HG03575 (cell line): ENCODE data around the gene PCYT1A.
"Not testable (repeated sequence)": the region's sequence is repeated elsewhere in the genome, so short reads cannot be mapped to it uniquely, and the experiment has no call there.

Experiments
- ATAC-seq: cut with Tn5 transposase; IDR thresholded peaks from one replicate; pipeline ENCODE4 v1.9.1; 2021; ENCODE audit not compliant: unreplicated experiment, insufficient number of reproducible peaks, low FRiP score; ENCODE audit errors: extremely low read depth

Gene PCYT1A

DNA sequence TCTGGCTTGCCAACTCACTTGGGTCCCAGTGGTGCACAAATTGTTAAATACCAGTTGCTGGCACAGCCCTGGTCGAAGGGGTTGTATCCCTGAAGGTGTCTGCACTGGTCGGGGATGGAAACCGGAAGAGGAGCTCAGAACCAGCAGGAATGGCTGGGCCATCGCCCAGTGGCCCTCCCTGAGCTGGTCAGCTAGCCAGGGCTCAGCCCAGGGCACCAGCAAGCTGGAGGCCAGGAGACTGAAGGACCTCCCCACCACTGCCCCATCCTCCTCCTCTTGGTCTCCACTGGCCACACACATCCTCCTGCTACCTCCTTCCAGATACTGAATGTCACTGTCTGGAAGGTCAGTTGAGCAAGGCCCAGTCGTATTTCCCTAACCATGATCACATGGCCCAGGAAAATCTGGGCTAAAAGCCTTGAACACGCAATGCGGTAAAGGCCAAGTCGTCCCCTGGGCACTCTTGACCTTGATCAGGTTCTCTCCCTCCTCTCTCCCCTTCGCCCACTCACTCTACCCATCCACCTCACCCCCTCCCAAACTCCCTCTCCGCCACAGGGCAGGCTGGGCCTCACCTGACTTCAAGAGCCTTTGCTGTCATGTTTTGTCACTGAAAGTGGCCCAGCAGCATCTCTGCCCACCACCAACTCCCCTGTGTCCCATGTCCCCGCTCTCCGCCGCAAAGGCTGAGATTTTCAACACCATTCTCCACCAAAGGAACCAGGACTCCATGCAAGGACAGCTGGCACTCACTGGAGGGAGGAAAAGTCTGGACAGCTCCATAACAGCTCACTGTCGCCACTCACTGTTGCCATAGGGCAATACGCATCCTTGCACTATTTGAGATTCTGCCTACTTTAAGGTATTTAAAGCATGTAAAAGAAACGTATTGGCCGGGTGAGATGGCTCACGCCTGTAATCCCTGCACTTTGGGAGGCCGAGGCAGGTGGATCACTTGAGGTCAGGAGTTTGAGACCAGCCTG is 88.5 kb downstream of the PCYT1A start:
- no peak for ATAC-seq

DNA sequence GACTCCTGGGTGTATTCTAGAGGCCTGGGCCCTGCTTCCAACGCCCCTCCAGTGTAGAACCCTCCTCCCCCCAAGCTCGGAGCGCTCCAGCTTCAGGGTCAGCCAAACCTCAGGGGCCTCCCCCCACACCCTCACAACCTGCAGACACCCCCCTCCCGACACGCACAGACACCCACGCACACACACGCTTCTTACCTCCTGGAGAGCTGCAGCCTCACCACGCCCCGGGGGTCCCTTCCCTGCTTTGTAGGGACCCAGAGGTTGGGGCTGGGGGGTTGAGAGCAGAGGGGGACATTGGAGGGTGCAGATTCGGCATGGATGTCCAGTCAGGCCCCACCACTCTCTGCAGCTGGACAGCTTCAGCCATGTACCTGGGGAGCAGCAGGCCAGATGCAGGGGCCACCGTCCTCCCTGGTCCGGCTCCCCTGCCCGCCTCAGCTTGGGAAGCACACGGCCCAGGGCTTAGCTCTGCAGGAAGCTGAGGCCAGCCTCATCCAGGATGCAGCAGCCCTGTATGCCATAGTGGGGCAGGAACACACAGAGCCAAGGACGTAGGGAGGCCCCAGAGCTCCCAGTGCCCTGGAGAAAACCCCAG is 89.3 kb downstream of the PCYT1A start:
- ATAC-seq = no peak

DNA sequence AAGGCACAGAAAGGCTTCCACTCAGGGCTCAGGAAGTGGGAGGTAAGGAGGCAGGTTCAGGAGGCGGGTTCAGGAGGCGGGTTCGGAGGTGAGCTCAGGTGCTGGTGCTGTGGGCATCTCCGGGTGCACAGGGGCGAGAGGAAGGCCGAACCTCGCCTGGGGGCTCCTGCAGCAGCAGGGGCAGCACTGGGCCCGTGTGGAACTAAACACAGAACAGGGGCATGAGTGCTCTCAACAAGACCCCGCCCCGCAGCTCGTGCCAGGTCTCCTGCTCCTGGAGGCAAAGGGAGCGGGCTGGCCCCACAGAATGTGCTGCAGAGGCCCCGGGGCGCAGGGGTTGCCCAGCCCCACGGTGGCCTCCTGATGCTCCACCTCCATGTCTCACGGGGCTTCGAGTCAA is 90.0 kb downstream of the PCYT1A start:
- no peak for ATAC-seq

DNA sequence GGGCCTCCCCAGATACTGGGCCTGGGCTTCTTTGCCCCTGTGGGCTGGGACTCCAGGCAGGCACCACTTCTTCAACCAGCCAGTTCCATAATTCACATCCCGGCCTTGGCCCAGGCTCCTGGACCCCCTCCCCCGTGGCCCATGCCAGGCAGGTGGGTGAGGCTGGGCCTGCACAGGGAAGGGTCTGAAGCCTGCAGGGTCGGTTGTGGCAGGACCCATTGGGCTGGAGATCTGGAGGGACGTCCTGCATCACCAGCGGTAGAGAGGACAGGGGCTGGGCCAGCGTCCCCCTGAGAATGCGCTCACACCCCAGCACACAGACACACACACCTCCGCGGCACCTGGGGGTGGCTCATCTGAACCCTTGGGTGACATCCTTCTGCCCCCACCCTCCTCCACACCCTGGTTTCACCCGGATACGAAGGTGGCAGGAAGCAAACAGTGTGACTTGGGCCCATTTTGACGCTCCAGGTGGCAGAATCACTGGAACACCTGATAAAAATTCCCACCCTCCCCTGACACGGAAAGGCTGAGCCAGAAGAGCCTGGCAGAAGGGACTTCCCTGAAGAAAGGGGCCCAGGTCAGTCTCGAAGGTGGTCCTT is 91.8 kb downstream of the PCYT1A start:
- ATAC-seq = no peak

DNA sequence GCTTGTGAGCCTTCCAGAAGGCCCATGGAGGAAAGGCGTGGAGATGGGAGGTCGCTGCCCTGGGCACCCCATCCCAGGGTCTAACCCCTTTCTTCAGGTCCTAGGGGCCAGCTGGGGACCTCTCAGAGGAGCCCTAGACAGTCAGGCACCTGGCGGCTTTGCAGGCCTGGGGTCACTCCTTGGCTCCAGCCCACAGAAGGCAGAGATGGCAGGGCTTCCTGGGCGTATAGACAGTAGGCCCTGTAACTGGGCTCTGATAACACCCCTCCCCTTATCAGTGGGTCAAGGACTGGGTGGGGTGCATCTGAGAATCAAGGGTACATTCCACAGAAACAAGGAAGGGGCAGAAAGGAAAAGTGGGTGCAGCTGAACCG is 93.0 kb downstream of the PCYT1A start:
- ATAC-seq = no peak

DNA sequence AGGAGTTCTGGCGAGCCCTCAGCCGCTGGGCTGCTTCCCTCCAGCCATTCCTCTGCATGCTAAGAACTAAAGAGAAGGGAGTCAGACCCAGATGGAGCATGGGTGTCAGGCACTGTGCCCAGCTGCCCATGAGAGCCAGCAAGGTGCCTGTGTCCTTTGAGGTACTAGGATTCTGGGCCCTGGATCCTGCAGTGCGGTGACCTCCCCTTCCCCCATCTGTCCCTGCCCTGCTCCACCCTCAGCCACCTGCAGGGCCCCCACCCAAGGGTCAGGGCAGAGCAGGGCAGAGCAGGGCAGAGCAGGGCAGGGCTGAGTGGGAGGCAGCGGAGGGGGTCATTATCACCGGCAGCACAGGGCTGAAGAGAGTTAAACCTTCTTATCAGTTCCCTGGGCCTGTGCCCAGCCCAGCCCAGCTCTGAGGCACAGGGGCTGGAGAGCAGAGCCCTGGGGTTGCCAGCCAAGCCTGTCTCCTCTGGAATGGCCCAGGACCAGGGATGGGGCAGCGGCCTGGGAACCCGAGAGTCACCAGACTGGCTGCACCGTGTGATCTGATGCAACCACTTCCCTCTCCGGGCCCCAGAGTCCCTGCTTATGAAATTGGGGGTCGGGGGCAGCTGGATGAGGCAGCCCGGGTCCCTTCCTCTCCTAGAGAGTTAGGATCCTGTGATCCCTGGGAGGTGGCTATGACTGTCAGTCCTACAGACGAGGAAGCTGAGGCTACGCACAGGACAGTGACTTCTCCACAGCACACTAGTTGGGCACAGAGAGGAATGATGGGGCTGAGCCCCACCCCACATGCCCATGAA is 93.6 kb downstream of the PCYT1A start:
- ATAC-seq = no peak

DNA sequence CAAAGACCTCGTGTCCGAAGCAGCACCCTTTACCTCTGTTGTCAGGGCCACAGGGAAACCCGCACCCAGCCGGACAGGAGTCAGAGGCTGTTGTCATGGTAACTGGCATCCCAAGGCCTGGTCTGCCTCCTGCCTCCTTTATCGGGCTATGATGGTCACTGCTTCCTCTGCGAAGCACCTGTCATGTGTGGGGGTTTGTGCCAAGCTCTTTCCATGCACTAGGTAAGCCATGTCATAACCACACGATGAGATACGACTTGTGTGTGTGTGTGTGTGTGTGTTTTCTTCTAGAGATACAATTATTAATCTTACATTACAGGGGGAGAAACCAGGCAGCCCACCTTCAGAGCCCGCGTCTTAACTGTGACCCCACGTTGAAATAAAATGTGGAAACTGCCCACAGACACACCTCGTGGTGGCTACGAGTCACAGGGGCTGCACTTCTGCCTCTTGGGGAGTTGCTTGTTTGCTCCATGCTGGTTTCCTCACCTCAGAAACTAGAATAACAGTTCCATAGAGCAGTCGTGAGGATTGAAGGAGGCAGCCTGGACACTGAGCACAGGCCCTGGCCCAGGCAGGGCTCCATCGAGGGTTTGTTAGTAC is 94.3 kb downstream of the PCYT1A start:
- ATAC-seq = no peak

DNA sequence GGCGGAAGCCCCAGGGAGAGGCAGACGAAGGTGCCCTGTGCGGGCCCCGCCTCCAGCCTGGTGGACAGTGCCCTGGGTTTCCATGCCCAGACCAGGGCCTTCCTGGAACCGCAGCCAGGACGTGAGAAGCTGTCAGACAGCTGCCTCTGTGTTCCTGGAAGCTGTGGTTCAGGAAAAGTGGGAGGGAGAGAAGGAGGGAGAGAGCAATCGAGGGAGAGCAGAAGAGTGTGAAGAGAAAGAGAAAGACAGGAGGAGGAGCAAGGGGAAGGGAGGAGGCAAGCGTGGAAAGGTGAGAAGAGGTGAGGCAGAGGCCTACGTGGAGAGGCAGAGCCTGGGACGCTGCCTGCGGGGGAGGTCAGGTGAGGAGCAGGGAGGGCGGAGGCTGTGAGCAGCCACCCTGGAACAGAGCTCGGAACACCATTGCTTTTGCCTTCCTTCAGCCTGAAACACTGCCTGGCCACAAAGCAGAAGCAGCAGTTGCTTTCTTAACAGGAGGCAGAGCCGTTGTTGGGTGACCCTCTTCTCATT is 94.9 kb downstream of the PCYT1A start:
- ATAC-seq = no peak

DNA sequence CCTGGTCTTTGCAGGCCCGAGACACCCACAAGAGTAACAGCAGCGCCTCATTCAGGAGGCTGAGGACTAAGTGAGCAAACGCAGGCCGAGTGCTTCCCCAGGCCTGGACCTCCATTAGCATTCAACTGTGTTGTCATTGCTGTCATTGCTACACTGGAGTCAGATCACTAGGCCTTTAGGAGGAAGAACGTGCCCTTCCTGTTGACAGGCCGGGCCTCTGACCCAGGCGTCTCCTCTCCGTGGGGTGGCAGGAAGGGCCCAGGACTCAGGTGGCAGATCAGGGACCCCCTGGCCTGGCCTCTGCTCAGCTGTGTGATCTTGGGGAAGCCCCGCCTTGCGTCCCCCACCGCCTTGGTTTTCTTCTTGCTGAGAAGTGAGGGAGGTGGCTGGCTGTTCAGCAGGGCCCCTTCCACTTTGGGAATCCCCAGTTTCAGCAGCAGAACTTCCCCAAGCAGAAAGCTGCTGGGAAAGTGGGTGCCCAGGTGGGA is 95.4 kb downstream of the PCYT1A start:
- no peak for ATAC-seq

DNA sequence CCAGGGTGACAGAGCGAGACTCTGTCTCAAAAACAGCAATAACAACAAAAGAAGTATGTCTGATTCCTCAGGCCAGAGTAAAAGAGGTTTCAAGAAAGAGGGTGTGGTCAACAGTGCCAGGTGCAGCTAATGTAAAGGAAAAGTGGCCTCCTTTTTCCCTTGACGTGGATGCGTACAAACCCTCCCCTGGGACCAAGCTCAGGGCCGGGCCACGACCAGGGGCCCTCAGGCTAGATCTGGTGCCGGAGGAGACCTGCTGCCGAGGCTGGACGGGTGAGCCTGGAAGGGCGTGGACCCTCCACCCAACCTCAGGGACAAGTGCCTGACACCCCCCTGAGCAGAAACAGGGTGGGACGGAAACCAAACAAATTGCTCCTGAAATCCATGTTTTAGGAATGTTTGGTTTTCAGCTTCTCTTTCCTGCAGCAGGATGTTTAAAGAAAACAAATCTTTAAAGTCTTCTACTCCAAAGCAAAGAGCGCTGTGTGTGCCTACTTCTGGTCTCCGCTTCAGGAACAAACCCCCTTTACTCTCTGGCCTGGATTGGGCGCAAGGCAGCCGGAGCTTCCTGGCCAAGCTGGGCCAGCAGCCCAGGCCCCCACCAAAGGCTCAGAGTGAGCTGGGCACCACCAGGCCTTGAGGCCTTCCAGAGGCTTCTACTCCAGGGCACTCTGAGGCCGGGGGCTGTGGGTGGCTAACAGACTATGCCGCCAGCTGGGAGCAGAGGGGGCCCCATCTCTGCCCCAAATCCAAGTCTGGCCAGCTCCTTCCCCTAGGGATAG is 97.8 kb downstream of the PCYT1A start:
- ATAC-seq = no peak

DNA sequence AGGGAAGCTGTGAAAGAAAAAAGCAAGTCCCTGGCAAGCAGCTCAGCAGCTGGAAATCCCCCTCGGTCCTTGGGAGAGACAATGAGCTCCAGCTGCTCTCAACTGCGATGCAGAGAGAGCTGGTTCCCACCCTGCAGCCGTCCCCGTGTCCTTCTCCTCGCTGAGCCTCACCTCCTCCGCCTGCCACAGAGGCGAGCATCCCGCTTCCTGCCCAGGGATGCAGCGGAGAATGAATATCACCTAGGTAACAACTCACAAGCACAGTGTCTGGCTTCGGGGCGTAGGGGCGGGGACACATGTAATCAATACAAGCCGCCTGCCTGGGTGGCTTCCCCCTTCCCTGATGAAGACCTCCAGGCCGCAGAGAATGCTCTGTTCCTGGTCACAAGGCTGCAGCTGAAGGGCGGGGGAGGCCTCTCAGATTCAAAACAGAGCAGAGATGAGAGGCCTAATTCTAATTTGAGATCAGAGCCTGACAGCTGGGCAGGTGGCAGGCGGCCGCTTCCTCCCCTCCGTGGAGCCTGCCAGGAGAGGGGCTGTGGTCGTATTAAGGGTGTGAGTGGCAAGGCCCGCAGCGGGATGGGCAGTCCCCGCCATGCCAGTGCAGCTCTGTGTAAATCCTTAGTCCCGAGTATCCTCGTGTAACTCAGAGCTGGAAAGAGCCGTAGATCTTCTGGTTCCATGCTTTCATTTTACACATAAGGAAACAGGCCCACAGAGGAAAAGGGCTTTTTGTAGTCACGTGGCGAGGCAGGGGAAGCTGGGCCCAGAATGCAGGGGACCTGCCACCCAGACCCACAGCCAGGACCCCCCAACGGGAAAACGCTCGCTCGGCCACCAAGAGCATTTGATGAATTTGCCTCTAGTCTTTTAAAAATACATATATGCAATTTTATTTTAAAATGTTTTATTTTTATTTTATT is 100.6 kb downstream of the PCYT1A start:
- no peak for ATAC-seq

DNA sequence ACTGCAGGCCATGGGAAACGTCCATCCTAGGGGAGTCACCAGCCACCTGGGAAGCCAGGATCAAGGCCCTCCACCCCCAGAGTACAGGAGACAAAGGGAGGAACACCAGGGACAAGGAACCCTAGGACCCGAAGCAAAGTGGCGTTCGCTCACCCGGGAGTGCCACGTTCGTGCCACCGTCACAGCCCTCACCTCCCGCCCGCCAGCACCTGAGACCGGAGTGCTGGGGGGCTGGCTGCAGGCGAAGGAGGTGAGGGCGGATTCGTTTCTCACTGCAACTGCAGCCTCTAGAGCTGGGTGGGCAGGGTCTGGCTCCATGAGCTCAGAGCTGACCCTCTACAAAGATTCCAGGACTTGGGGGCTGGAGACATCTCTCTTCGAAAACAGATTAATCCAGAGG is 102.6 kb downstream of the PCYT1A start:
- ATAC-seq = no peak

DNA sequence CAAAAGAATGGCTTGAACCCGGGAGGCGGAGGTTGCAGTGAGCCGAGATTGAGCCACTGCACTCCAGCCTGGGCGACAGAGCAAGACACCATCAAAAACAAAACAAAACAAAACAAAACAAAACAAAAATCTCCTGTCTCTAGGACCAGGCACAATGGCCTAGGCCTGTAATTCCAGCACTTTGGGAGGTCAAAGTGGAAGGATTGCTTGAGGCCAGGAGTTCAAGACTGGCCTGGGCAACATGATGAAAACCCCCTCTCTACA is 103.4 kb downstream of the PCYT1A start:
- ATAC-seq = not testable (repeated sequence)

DNA sequence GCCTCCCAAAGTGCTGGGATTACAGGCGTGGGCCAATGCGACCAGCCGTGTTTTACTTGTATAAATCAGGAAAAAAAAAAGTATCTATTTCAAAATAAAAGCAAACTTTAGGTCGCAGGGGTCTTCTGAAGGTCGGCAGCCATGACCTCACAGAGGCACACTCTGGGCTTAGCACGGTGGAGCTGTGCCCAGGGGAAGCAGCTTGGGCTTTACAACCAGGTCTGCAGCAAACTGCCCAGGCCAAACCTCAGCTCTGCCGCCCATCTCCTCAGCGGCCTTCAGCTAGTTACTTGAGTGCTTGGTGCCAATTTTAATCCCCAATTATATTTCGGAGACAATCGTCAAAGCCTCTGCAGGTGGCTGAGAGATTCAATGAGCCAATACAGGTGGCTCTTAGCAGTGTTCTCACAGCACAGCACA is 106.4 kb downstream of the PCYT1A start:
- no peak for ATAC-seq

DNA sequence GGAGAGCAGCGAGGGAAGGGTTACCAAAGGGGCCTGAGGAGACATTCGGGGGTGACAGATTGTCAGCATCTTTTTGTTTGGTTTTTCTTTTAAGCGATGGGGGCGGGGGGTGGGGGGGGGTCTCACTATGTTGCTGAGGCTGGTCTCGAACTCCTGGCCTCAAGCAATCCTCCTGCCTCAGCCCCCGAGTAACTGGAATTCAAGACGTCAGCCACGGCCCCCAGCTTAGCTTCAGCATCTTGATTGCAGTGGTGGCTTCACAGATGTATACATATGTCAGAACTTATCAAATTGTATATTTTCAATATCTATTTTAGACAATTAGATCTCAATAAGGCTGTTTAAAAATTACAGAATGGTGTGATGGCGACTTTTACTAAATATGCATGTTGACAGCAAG is 107.2 kb downstream of the PCYT1A start:
- no peak for ATAC-seq
